ENCODE data around the gene LRRIQ4.

Gene LRRIQ4

GRCh38 chr3:169857811-169858210 lies 45.1 kb downstream of the LRRIQ4 start:
- DNase-seq = no peak

DNA sequence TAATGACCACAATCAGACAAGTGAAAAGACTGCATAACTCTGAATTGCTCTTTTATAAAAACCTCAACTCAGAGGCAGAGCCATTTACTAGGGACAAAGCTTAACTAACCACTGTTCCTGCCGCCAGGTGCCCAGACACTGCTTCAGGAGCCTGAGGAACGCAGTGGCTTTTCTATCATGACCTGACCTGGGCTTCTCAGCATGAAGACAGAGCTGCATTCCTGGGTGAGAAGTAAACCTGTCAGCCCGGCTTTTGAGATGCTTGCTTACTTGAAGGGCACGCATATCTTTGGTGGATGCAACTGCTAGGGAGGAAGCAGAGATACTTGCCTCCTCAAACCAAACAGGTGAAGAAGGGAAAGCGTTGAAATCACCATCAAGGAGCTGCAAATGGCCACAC lies 49.2 kb downstream of the LRRIQ4 start:
- DNase-seq = no peak

DNA sequence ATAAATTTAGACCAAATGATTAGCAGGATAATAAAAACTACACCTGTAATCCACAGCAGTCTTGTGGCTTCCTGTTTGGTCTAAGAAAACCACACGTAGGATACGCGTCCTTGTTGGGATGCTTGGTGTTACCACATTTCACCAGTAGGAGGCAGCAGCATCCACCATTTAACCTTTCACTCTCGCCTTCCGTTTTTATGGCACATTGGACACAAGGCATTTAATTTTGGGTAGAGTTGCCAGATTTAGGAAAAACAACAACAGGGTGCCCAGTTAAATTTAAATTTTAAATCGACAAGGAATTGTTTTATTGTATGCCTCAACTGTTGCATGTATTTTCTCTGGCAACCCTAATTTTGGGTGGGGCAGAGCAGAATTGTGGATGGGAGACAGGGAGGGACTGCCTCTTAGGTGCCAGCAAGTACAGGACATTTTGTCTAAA lies 50.8 kb downstream of the LRRIQ4 start:
- peak in 11 of 14 donors; percentile 3 to 79 (median 43) for DNase-seq

DNA sequence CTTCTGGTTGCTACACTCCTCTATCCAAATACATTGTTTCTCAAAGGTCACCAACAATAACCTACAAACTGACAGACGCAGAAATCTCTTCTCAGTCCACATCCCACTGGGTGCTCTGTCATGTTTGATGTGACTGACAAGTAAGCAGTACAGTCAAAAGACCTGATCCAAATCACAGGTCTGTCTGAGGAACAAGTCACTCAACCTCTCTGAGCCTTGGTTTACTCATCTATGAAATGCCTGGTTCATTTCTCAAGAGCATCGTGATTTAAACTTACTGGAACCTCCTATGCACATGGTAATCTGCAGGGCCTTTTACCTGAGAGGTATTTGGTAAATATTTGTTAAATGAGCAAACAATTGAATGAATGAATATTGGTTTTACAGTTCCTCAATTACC lies 51.6 kb downstream of the LRRIQ4 start:
- DNase-seq = no peak

GRCh38 chr3:169865176-169865767 lies 52.6 kb downstream of the LRRIQ4 start:
- no peak for DNase-seq

DNA sequence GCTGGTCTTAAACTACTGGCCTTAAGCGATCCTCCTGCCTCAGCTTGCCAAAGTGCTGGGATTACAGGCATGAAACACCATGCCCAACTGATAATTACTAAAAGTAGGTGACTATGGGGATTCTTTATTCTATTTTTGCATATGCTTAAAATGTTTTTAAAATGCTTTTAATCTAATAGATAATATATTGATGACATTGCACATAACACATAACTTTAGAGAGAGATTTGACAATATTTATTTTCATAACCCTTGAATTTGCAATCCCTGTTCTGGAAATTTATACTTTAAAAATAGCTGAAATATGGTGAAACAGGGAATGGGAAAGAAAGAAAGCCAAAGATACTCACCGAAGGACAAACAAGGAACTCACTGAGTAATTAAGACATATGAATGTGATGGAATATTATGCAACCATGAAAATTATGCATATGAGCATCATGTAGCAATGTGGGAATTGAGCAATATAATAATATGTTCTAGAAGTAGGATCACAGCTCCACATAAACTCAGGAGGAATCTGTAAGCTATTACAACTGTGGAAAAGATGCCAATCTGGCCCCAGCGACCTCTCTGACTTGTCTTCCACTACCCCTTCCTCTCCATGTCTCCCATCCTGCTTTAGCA lies 55.0 kb downstream of the LRRIQ4 start:
- DNase-seq = no peak

- DNase-seq = no peak
These were observed 55.7 kb downstream of the LRRIQ4 start for GRCh38 chr3:169868369-169868768.

DNA sequence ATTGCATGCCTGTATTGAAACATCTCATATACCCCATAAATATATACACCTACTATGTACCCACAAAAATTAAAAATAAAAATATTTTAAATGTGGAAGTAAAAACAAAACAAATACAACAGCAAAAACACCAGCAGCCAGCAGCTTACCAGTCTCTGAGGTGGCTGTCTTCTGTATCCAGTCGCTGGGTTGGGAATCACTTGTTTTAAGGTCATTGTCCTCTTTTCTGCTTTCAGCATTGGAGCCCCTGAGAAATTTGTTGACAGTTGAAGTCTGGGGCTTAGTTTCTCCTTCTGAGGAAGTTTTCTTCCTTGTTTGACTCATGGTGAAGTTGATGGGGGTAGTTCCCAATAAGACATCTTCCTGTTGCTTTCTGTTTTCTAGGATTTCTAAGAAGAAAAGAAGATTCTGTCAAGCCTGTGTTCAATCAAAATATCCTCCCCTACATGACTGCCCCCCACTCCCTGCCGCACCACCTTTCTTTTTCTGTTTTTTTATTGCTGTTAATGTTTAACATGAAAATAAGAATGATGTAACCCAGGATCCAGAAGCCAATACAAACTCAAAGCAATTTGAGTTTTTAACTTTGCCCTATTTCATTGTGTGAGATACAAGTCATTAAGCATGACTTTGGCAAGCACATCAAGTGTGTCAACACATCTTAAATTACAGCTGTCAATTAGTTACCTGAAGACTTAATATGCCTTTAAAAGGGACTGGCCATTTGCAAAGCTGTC lies 57.0 kb downstream of the LRRIQ4 start, which contains the start of gene LRRC31:
Gene LRRC31, minus strand, starts transcription at position 452 of the 737 bp plus-strand sequence. Its CDS starts 128 bp downstream, at position 324.
- no peak for DNase-seq

DNA sequence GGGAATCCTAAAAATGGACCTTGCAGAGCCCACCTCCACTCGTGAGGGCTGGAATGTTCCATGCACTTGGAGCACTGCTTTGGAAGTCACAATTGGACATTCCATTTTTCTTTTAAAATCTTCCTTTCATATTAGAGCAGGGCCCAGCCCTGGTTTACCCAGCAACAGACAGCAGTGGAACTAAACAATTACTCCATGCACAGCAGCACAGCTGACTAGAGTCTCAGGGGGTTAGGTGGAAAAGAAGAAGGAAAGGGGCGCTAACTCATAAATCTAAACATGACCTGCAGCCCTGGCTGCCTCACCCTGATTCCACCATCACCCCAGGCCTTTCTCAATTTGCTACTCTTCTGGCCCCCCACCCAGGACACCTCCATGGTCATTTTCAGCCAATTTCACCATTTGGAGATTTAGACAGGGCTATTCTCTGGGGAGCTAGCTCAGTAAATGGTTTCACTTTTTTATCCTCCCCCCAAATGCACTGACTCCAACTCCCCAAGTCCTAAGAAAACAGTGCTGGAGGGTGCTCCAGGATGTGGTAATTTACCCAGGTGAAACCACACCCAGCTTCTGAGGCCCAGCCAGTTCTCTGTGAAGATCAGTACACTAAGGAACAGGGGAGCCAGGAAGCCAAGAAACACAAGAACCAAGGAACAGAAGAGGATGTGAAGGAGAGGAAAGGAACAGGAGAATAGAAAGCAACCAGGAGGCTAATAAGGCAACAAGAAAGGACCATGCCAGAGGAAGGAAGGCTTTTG lies 58.6 kb downstream of the LRRIQ4 start:
- no peak for DNase-seq

- DNase-seq = no peak
These were observed 66.4 kb downstream of the LRRIQ4 start for GRCh38 chr3:169879013-169879557.

DNA sequence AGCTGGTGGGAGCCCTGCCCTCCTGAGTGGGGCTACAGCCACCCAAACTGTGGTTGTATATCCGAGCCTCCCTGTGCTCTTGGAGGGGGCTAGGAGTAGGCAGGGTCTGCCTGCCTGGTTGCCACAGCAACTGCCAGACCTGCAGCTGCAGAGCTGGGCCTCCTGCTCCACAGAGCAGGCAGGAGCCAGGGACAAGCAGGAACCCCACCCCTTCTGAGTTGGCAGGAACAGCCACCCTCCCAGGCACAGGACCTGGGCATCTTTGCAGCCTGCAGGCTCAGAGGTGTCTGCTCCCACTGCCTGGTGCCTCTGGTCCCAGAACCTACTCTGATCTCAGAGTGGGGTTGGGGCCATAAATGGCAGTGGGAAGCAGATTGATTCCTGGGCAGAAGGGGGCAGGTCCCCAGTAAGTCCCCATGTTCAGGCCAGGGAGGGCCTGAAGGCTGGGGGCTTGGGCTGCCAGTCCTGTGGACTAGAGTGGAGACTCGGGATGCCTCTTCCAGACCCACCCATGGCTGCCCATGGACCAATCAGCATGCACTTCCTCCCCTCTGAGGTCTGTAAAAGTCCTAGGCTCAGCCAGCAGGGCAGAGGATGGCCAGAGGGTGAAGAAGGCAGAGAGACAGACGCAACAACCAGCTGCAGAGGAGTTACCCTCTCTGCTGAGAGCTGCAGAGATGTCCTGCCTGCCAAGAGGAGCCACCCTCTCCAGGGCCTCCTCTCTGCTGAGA lies 67.3 kb downstream of the LRRIQ4 start:
- DNase-seq = no peak

DNA sequence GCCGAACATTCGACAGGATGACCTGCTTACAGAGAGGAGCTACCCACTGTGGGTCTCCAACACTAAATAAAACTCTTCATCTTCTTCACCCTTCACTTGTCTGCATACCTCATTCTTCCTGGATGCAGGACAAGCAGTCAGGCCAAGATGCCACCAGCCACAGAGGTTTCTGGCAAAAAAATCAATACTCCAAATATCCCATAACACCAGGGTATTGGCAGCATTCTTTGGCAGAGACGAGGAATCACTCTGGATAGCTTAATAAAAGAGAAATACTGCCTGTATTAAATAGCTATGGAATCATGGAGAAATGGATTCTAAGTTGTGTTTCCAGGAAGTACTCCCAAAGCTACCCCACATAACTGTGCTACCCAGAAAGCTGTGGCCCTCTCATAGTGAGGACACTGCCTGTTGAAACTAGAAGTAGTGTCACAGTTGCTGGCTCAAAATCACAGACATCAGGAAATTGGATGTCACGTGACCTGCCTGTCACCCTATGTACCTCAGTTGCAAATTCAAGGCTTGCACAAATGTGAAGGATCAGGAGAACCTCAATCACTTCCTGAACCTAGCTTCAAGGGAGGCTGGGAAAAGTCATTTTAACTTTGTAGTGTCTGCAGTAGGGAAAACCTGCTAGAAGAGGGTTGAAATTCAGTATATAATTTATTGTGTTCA lies 68.0 kb downstream of the LRRIQ4 start:
- DNase-seq = no peak

- peak in 13 of 14 donors; percentile 5 to 70 (median 37) for DNase-seq
These were observed 74.0 kb downstream of the LRRIQ4 start for GRCh38 chr3:169886671-169887070.
